ENCODE measurements around the gene TRIM25.

The TRIM25 gene

DNA sequence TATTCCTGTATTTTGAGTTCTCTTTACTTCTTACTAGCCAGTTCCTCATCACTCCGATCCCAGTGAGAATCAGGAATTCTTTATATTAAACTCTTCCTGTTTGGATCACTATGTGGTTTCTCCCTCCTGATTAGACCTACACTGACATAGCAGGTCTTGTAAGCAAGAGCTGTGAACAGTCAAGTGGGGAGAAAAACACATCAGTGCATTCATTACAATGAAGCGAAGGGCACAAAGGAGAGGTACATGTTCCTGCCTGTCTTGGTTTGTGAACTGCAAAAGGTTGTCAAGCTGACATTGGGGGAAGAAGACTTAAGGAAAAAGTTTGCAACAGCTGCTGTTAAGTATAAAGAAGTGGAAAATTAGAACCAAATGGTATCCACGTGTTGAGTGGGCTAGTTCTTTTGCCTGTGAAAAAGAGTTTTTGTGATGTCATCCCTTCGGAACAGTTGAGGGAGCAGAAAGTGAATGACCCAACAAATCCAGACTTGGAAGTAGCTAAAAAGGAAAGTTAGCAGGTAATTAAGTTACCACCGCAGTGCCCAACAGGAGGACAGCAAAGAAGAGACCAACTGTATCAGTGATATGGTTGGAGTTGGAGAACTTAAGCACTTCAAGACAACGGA, 23.0 kb upstream of the TRIM25 start:
- Histone ChIP-seq H3K27me3 (ENCODE audit: low read depth) (no peaks in the 10 kb centered on the region), H3K36me3 (replicated peaks) (peaks cover 31% of the 10 kb centered on the region), H3K4me3 (no peak overlapping the region), H3K4me1 (no peaks in the 10 kb centered on the region; the same call in 1 of the 2 replicates), H3K9me3 (no peaks in the 10 kb centered on the region)
- DNase-seq (ENCODE audit: low spot score in 2 of 2): no peak
- in situ Hi-C loops (cut with MboI; ENCODE audit: low sequenced_read_pairs): loop anchor here (25.0 kb wide), 1 partner anchor 350 kb away; the partner anchor contains the start of gene NOG

DNA sequence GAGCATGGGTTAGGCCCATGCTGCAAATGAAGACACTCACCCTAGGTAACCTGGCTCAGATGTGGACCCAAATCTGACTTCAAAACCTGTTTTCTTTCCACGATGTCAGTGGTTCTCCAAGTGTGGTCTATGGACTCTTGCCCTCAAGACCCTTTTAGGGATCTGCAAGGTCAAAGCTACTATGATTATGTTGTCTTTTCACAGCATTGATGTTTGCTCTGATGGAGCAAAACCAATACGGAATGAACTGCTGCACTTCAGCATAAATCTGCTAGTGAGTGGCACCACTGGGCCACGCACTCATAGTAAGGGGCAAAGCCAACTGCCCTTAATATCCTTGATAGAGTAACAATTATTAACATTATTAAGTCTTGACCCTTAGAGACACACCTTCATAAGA, 21.6 kb upstream of the TRIM25 start:
- H3K36me3 ChIP-seq (replicated peaks): peaks cover 25% of the 10 kb centered on the region
- in situ Hi-C loops (cut with MboI; ENCODE audit: low sequenced_read_pairs): loop anchor here (25.0 kb wide), 1 partner anchor 348 kb away; the partner anchor contains the start of gene NOG
- DNase-seq (ENCODE audit: low spot score in 2 of 2): no peak
- no peak overlapping the region for H3K4me3 ChIP-seq
- H3K27me3 ChIP-seq (ENCODE audit: low read depth): no peaks in the 10 kb centered on the region
- H3K9me3 ChIP-seq: peaks cover 1% of the 10 kb centered on the region; the same call in 1 of the 2 replicates
- H3K4me1 ChIP-seq: no peaks in the 10 kb centered on the region; the same call in 1 of the 2 replicates

DNA sequence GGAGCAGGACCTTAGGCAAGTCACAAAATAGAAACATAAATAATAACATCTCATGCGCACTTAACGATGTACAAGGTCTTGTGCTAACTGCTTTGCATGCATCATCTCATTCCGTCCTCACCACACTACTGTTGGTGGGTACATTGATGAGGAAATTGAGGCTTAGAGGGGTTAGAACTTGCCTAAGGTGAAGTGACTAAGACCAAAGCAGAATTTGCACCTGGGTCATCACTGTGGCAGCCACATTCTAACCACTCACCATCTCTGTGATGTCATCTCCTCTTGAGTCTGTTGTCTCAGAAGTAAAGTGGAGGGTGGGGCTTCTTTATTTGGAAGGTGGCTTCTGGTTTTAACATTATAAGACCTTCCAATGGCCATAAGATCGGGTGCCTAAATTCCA, 20.4 kb upstream of the TRIM25 start:
- in situ Hi-C loops (cut with MboI; ENCODE audit: low sequenced_read_pairs): loop anchor here (25.0 kb wide), 1 partner anchor 347 kb away; the partner anchor contains the start of gene NOG
- peaks cover 7% of the 10 kb centered on the region for H3K9me3 ChIP-seq
- no peaks in the 10 kb centered on the region for H3K27me3 ChIP-seq (ENCODE audit: low read depth)
- no peaks in the 10 kb centered on the region; the same call in 1 of the 2 replicates for H3K4me1 ChIP-seq
- H3K4me3 ChIP-seq: no peak overlapping the region
- peaks cover 25% of the 10 kb centered on the region for H3K36me3 ChIP-seq (replicated peaks)
- no peak for DNase-seq (ENCODE audit: low spot score in 2 of 2)

DNA sequence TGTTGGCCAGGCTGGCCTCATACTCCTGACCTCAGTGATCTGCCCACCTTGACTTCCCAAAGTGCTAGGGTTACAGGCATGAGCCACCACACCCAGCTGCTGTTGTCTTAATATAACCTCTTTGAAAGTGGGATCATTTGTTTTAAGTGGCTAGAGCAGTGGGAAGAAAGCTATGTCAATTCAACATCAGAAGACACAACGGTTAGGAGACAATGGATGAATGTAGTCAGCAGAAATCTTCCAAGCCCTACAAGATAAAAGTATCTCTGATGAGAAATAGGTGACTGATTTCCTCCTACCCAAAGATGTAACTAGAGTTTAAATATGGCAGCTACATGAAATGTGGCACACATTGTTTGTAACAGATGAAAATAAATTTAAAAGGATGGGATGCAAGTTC, 20.0 kb upstream of the TRIM25 start:
- Histone ChIP-seq H3K9me3 (peaks cover 10% of the 10 kb centered on the region), H3K4me1 (no peaks in the 10 kb centered on the region; the same call in 1 of the 2 replicates), H3K4me3 (no peak overlapping the region), H3K36me3 (replicated peaks) (peaks cover 25% of the 10 kb centered on the region), H3K27me3 (ENCODE audit: low read depth) (no peaks in the 10 kb centered on the region)
- in situ Hi-C loops (cut with MboI; ENCODE audit: low sequenced_read_pairs): loop anchor here (25.0 kb wide), 1 partner anchor 347 kb away; the partner anchor contains the start of gene NOG
- DNase-seq (ENCODE audit: low spot score in 2 of 2): no peak

DNA sequence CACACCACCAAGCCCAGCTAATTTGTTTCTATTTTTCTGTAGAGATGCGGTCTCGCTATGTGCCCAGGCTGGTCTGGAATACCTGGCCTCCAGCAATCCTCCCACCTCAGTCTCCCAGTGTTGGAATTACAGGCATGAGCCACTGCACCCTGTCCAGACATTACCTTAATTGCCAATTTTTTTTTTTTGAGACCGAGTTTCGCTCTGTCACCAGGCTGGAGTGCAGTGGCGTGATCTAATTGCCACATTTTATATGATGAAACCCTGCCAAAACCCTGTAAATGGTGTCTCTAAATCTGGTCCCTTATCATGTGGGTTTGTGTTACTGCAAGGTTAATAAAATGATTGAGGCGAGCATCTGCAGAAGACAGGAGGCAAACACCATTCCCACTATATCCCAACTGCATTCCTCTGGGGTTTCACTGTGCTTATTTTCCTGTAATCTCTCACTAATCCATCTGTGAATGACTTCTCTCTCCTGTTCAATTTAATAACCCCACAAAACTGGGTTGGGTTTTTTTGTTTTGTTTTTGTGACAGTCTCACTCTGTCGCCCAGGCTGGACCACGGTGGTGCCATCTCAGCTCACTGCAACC, 19.4 kb upstream of the TRIM25 start:
- in situ Hi-C loops (cut with MboI; ENCODE audit: low sequenced_read_pairs): loop anchor here (25.0 kb wide), 1 partner anchor 346 kb away; the partner anchor contains the start of gene NOG
- H3K4me3 ChIP-seq: no peak overlapping the region
- H3K27me3 ChIP-seq (ENCODE audit: low read depth): no peaks in the 10 kb centered on the region
- no peaks in the 10 kb centered on the region; the same call in 1 of the 2 replicates for H3K4me1 ChIP-seq
- peaks cover 23% of the 10 kb centered on the region for H3K36me3 ChIP-seq (replicated peaks)
- DNase-seq (ENCODE audit: low spot score in 2 of 2): no peak
- peaks cover 14% of the 10 kb centered on the region for H3K9me3 ChIP-seq

DNA sequence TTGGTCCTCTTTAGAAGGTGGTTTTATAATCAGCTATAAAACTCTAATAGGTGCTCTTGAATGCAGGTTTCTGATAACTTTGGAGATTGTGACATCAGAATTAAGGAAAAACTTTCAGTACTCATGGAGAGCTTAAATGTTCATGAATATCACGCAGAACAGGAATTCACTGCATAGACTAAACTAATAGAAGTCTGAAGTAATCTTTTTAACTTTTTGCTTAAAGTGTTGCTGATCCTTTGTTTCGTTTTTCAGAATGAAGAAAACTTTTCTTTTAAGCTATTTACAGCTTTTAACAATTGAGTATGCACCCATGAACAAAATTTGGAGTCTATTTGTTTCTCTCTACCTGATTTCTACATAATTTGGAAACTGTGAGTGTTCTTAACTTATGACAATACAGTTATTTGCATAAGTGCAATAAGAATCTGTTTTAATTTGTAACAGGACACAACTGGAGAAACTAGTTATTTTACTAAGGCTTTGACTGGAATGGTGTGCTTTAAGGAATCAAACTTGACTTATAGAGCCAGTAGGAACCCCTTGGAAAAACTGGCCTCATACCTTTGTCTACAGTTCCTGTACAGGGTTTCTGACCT, 17.0 kb upstream of the TRIM25 start:
- Histone ChIP-seq H3K4me1 (peaks cover 17% of the 10 kb centered on the region), H3K9me3 (peaks cover 21% of the 10 kb centered on the region), H3K4me3 (no peak overlapping the region), H3K36me3 (replicated peaks) (peaks cover 7% of the 10 kb centered on the region), H3K27me3 (ENCODE audit: low read depth) (no peaks in the 10 kb centered on the region)
- in situ Hi-C loops (cut with MboI; ENCODE audit: low sequenced_read_pairs): loop anchor here (25.0 kb wide), 1 partner anchor 344 kb away; the partner anchor contains the start of gene NOG
- no peak for DNase-seq (ENCODE audit: low spot score in 2 of 2)

DNA sequence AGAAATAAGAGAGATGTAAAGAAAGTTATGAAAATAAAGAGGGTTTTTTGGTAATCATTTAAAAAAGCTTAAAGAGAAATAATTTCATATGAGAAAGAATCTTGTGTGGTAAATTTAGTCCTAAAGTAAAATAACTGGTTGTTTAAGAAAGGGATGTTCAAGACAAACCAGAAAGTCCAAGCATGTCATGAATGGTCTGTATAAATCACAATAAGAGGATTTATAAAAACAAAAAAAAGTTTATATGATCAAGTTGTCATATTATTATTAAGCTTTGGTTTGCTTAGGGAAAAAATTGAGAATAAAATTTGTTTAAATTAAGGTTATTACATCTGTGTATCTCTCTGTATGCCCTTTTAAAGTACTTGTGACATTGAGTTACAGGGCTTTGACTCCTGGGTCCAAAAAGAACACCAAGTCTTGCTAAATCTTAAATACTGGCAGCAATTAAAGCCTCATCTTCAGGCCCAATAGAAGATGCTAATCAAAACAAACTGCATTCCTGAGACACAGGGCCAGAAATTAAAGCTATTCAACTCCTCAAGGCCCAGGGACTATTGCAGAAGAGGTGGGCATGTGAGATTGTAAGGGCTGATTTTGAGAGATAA, 15.6 kb upstream of the TRIM25 start:
- H3K36me3 ChIP-seq (replicated peaks): peaks cover 6% of the 10 kb centered on the region
- no peak for DNase-seq (ENCODE audit: low spot score in 2 of 2)
- peaks cover 21% of the 10 kb centered on the region for H3K9me3 ChIP-seq
- in situ Hi-C loops (cut with MboI; ENCODE audit: low sequenced_read_pairs): loop anchor here (25.0 kb wide), 1 partner anchor 342 kb away; the partner anchor contains the start of gene NOG
- H3K27me3 ChIP-seq (ENCODE audit: low read depth): no peaks in the 10 kb centered on the region
- peaks cover 17% of the 10 kb centered on the region for H3K4me1 ChIP-seq
- no peak overlapping the region for H3K4me3 ChIP-seq

DNA sequence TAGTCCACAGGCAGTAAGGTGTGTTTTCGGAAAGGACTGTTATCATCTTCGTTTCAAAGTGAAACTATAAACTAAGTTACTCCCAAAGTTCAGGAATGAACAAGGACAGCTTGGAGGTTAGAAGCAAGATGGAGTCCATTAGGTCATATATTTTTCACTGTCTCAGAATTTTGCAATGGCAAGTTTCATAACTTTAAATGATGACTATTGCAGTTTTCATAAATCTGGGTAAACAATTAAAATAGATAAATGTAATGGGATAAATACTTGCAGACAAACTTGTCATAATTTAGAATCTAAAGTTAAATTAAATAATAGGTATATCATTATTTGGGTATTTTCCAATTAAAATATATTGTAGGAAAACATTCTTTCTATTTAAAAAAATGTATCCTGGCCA, 14.7 kb upstream of the TRIM25 start:
- no peaks in the 10 kb centered on the region for H3K27me3 ChIP-seq (ENCODE audit: low read depth)
- H3K36me3 ChIP-seq (replicated peaks): no peaks in the 10 kb centered on the region
- H3K9me3 ChIP-seq: peaks cover 21% of the 10 kb centered on the region
- no peak overlapping the region for H3K4me3 ChIP-seq
- H3K4me1 ChIP-seq: peaks cover 17% of the 10 kb centered on the region
- in situ Hi-C loops (cut with MboI; ENCODE audit: low sequenced_read_pairs): loop anchor here (25.0 kb wide), 1 partner anchor 341 kb away; the partner anchor contains the start of gene NOG
- no peak for DNase-seq (ENCODE audit: low spot score in 2 of 2)

DNA sequence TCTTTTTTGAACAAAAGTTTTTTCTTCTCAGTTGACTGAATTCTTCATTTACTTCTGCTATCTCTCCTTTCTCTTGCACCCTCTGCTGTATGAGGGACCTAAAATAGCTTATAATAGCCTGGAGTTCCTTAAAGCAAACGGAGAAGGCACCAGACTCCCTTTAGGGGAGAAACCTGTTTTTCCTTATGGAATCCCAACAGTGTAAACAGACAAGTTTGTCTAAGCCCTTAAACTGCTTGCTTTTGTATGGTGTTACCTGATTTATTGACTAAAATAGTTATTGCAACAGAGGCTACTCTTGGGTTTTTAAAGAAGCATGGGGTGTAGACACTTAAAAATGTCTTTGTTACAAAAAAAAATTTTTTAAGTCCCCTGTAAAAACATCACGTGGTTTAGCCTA, 12.9 kb upstream of the TRIM25 start:
- in situ Hi-C loops (cut with MboI; ENCODE audit: low sequenced_read_pairs): loop anchor here (25.0 kb wide), 1 partner anchor 339 kb away; the partner anchor contains the start of gene NOG
- Histone ChIP-seq H3K36me3 (replicated peaks) (no peaks in the 10 kb centered on the region), H3K4me3 (no peak overlapping the region), H3K4me1 (peaks cover 17% of the 10 kb centered on the region), H3K9me3 (peaks cover 21% of the 10 kb centered on the region), H3K27me3 (ENCODE audit: low read depth) (no peaks in the 10 kb centered on the region)
- DNase-seq (ENCODE audit: low spot score in 2 of 2): no peak

DNA sequence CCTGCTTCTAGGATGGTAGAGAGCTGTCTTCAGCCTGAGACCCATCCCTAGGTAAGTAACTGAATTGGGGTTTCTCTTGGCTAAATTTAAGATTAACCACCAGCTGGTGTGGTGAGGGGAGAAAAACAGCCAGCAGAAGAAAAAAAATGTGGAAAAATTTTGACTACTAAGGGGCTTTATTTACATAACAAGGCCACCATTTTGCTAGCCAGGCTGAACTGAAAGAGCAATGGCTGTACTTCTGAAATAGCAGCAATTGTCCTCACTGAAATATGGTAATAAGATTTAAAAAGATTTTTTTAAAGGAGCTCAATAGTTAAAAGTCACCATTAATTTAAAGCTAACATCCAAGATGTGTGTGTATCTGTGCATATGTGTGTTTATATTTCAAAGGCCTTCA, 12.4 kb upstream of the TRIM25 start:
- H3K4me3 ChIP-seq: no peak overlapping the region
- no peaks in the 10 kb centered on the region for H3K27me3 ChIP-seq (ENCODE audit: low read depth)
- DNase-seq (ENCODE audit: low spot score in 2 of 2): no peak
- in situ Hi-C loops (cut with MboI; ENCODE audit: low sequenced_read_pairs): loop anchor here (25.0 kb wide), 1 partner anchor 339 kb away; the partner anchor contains the start of gene NOG
- peaks cover 17% of the 10 kb centered on the region for H3K4me1 ChIP-seq
- H3K9me3 ChIP-seq: peaks cover 21% of the 10 kb centered on the region
- no peaks in the 10 kb centered on the region for H3K36me3 ChIP-seq (replicated peaks)

DNA sequence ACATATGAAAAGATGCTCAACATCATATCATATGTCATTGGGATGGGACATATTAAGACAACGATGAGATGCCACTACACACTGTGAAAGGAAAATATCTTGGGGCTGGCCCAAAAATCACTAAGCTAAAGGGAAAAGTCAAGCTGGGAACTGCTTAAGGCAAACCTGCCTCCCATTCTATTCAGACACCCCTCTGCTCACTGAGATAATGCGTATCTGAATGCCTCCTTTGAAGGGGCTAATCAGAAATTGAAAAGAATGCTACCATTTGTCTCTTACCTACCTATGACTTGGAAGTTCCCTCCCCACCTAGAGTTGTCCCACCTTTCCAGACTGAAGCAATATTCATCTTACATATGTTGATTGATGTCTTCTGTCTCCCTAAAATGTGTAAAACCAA, 11.2 kb upstream of the TRIM25 start:
- no peaks in the 10 kb centered on the region for H3K27me3 ChIP-seq (ENCODE audit: low read depth)
- H3K4me1 ChIP-seq: peaks cover 17% of the 10 kb centered on the region
- H3K4me3 ChIP-seq: no peak overlapping the region
- H3K36me3 ChIP-seq (replicated peaks): no peaks in the 10 kb centered on the region
- in situ Hi-C loops (cut with MboI; ENCODE audit: low sequenced_read_pairs): loop anchor here (25.0 kb wide), 1 partner anchor 338 kb away; the partner anchor contains the start of gene NOG
- peaks cover 19% of the 10 kb centered on the region for H3K9me3 ChIP-seq
- DNase-seq (ENCODE audit: low spot score in 2 of 2): no peak

DNA sequence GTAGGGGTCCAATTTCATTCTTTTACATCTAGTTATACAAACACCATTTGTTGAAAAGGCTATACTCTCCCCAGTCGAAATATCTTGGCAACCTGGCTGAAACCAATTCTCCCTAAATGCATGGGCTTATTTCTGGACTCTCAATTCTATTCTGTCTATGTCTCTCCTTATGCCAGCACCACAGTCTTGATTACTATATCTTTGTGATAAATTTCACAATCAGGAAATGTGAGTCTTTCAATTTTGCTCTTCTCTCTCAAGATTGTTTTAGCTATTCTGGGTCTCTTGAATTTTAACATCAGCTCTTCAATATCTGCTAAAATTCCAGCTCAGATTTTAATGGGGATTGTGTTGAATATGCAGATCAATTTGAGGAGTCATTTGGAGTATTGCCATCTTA, 5.9 kb upstream of the TRIM25 start:
- no peaks in the 10 kb centered on the region for H3K36me3 ChIP-seq (replicated peaks)
- H3K9me3 ChIP-seq: no peaks in the 10 kb centered on the region
- in situ Hi-C loops (cut with MboI; ENCODE audit: low sequenced_read_pairs): no loop called here
- no peaks in the 10 kb centered on the region for H3K27me3 ChIP-seq (ENCODE audit: low read depth)
- H3K4me3 ChIP-seq: no peak overlapping the region
- H3K4me1 ChIP-seq: peaks cover 10% of the 10 kb centered on the region
- no peak for DNase-seq (ENCODE audit: low spot score in 2 of 2)

DNA sequence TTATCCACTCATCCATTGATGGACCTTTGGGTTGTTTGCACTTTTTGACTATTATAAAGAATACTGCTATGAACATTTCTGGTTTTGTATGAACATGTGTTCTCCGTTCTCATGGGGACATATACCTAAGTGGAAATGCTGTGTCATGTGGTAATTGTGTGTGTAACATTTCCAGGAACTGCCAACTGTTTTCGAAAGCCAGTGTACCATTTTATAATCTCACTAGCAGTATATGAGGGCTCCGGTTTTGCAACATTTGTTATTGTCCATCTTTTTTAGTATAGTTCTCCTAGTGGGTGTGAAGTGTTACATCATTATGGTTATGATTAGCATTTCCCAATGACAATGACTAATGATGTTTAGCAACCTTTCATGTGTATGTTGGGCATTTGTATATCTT, 5.1 kb upstream of the TRIM25 start:
- in situ Hi-C loops (cut with MboI; ENCODE audit: low sequenced_read_pairs): no loop called here
- H3K4me1 ChIP-seq: peaks cover 10% of the 10 kb centered on the region
- no peak for DNase-seq (ENCODE audit: low spot score in 2 of 2)
- H3K36me3 ChIP-seq (replicated peaks): no peaks in the 10 kb centered on the region
- H3K4me3 ChIP-seq: no peak overlapping the region
- no peaks in the 10 kb centered on the region for H3K27me3 ChIP-seq (ENCODE audit: low read depth)
- no peaks in the 10 kb centered on the region for H3K9me3 ChIP-seq

Measured in HAP-1 (cell line).